GM19463 (cell line): Measurements from ENCODE around the gene HSPA1L.
"Not testable (repeated sequence)": the region's sequence is repeated elsewhere in the genome, so short reads cannot be mapped to it uniquely, and the experiment has no call there.

Experiments
- ATAC-seq: cut with Tn5 transposase; IDR thresholded peaks from one replicate; pipeline ENCODE4 v1.9.1; 2021; ENCODE audit warnings: mild to moderate bottlenecking, moderate library complexity; ENCODE audit not compliant: unreplicated experiment

The HSPA1L gene

DNA sequence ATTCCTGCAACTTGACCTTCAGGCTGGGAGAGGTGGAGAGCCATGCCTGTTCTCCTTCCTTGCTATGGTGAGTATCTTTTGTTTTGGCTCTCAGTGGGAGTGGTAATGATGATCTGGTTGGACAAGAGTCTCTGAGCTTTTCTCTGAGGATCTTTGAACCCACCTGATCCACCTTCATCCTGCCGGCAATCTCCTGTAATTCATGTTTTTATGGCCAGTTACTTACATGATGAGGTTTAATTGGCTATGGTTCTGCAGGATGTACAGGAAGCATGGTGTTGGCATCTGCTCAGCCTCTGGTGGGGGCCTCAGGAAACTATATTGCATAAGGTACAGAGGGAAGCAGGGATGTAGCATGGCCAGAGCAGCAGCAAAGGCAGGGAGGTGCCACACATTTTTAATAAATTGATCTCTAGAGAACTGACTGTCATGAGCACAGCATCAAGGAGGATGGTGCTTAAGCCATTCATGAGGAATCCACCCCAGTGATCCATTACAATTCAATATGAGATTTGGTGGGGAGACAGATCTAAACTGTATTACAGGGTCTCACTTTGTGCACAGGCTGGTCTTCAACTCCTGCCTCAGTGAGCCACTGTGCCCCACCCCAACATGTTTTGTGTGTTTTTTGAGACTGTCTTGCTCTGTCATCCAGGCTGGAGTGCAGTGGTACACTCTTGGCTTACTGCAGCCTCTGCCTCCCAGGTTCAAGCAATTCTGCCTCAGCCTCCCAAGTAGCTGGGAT lies 22.5 kb upstream of the HSPA1L start:
- no peak for ATAC-seq

- no peak for ATAC-seq
Measured at GRCh38 chr6:31836474-31837368, 21.6 kb upstream of the HSPA1L start.

DNA sequence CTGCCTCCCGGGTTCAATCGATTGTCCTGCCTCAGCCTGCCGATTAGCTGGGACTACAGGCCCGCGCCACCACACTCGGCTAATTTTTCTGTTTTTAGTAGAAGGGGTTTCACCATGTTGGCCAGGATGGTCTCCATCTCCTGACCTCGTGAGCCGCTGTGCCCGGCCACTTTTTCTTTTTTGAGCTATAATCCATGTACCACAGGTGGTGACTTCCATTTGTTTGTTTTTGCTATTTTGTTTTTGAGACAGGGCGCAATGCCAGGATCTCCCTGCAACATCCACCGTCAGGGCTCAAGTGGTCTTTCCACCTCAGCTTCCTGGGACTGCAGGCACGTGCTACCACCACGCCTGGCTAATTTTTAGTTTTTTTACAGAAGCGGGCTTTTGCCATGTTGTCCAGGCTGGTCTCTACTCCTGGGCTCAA lies 21.0 kb upstream of the HSPA1L start:
- no peak for ATAC-seq

DNA sequence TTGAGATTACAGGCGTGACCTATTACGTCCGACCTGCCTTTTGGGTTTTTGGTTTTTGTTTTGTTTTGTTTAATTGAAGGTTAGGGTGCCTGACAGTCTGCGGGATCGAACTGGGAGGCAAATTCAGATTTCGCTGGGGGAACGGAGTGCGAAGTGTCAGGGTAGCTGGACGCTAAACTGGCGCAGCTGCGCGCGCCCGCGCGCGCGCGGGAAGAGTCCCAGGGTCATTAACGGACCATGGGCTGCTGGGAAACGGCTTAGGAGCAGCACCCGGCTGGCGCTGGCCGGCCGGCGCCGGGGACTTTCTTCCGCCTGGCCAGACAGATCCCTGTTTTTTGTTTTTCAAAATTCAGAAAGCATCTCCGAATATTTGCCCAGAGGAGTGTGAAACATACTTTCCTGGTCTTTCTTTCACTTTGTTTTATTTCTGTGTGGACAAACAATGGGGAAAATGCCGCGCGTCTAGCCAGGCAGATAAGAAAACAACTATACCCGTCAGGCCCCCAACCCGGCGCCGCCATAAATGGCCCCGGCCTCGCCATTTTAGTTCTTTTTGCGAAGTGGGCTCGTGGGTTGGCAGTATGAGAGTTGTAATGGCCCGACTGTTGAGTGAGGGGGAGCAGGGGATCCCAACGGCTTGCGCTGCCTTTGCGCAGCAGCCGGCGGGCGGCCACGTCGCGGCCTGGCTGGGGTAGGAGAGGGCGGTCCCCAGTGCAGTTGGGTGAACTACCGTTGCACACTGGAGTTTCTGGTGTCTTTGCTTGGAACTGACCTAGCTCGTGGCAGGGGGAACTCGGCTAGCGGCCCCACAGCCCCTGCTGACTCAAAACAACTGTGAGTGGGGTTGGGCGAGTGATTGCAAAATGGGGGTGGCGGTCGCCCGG lies 19.5 kb upstream of the HSPA1L start:
- peak; percentile 65 for ATAC-seq

- no peak for ATAC-seq
Measured at GRCh38 chr6:31831350-31832215, 16.5 kb upstream of the HSPA1L start.

DNA sequence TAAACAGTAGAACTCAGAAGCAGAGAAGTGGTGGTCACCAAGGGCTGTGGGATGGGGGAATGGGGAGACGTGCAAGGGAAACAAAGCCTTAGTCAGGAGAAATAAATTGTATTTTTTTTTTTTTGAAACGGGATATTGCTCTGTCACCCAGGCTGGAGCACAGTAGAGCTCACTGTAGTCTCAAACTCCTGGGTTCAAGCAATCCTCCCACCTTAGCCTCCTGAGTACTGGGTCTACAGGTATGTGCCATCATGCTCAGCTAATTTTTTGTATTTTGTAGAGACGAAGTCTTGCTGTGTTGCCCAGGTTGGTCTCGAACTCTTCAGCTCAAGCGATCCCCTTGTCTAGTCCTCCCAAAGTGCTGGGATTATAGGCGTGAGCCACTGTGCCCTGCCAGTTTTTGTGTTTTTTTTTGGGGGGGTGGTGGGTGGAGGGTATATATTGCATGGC lies 15.8 kb upstream of the HSPA1L start:
- ATAC-seq = no peak

- no peak for ATAC-seq
Measured at GRCh38 chr6:31829633-31830283, 14.7 kb upstream of the HSPA1L start.

DNA sequence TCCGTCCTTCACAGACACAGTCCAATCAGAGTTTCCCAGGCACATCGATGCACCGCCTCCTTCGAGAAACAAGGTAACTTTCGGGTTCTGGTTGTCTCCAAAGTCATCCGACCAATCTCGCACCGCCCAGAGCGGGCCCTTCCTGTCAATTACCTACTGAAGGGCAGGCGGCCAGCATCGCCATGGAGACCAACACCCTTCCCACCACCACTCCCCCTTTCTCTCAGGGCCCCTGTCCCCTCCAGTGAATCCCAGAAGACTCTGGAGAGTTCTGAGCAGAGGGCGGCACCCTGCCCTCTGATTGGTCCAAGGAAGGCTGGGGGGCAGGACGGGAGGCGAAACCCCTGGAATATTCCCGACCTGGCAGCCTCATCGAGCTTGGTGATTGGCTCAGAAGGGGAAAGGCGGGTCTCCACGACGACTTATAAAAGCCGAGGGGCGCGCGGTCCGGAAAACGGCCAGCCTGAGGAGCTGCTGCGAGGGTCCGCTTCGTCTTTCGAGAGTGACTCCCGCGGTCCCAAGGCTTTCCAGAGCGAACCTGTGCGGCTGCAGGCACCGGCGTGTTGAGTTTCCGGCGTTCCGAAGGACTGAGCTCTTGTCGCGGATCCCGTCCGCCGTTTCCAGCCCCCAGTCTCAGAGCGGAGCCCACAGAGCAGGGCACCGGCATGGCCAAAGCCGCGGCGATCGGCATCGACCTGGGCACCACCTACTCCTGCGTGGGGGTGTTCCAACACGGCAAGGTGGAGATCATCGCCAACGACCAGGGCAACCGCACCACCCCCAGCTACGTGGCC lies 12.4 kb upstream of the HSPA1L start, which contains the start of gene HSPA1B:
Gene HSPA1B (plus strand): TSS at position 453 of the 794 bp plus-strand sequence. CDS start 213 bp downstream, at position 666.
- peak; percentile 64 for ATAC-seq

DNA sequence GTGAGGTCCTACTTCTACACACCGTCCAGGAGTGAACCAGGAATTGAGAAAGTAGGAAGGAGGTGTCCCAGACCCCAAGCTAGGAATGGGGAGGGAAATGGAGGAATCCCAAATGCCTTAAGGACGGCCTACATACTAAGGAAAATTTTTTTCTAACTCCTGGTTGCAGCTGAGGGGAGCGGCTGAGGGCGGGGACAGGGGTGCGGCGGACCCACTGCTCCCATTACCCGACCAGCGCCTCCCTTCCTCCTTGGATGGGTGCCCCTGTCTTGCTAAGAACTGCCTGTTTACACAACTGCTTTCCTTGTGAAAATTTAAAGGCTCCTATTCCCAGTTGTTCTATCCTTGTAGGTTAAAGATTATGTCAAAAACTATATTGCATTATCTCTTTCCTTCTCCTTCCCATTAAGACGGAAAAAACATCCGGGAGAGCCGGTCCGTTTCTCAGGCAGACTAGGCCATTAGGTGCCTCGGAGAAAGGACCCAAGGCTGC lies 11.8 kb upstream of the HSPA1L start:
- peak; percentile 19 for ATAC-seq

GRCh38 chr6:31825553-31825952 lies 10.5 kb upstream of the HSPA1L start:
- no peak for ATAC-seq

- ATAC-seq = not testable (repeated sequence)
Measured at GRCh38 chr6:31823592-31824196, 8.6 kb upstream of the HSPA1L start.

- ATAC-seq = no peak
Measured at GRCh38 chr6:31822036-31822821, 7.1 kb upstream of the HSPA1L start.

DNA sequence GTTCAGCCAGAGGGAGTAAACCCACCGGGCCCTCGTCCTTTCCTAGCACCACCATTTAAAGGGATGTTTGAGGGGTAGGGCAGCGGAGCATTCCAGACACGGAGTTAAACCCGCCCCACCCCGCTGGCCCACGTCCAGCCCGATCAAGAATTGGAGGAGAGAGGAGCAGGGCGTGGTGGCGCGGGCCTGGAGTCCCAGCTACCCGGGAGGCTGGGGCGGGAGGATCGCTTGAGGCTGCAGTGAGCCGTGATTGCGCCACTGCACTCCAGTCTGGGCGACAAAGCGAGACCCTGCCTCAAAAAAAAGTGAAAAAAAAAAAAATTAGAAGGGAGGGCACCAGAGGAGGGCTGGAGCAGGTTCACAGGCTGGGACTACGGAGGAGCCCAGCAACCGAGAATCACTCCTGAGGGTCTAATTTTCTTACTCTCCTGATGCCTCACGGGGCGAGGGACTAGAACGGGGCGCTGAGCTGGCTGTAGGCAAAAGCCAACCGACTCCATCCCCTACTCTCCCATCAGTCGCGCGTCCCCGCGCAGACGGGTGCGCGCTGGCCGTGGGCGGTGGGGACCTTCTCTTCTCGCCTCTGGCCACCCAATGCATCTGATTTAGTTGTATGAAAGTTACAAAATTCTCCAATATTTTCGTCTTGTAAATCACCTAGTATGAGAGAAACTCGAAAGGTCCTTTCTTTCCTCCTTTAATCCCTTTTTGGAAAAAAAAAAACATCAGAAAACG lies 6.4 kb upstream of the HSPA1L start:
- ATAC-seq = no peak

GRCh38 chr6:31820399-31820798 lies 5.3 kb upstream of the HSPA1L start:
- not testable (repeated sequence) for ATAC-seq

GRCh38 chr6:31819871-31820299 lies 4.8 kb upstream of the HSPA1L start:
- no peak for ATAC-seq

- not testable (repeated sequence) for ATAC-seq
Measured at GRCh38 chr6:31817929-31818511, 2.9 kb upstream of the HSPA1L start.
